GM03348 (cell line): ENCODE results near the gene NSMF.

Source experiments
- DNase-seq: peaks from one replicate; pipeline ENCODE4 v3.0.0; 2012; ENCODE audit warnings: low spot score

NSMF gene

DNA sequence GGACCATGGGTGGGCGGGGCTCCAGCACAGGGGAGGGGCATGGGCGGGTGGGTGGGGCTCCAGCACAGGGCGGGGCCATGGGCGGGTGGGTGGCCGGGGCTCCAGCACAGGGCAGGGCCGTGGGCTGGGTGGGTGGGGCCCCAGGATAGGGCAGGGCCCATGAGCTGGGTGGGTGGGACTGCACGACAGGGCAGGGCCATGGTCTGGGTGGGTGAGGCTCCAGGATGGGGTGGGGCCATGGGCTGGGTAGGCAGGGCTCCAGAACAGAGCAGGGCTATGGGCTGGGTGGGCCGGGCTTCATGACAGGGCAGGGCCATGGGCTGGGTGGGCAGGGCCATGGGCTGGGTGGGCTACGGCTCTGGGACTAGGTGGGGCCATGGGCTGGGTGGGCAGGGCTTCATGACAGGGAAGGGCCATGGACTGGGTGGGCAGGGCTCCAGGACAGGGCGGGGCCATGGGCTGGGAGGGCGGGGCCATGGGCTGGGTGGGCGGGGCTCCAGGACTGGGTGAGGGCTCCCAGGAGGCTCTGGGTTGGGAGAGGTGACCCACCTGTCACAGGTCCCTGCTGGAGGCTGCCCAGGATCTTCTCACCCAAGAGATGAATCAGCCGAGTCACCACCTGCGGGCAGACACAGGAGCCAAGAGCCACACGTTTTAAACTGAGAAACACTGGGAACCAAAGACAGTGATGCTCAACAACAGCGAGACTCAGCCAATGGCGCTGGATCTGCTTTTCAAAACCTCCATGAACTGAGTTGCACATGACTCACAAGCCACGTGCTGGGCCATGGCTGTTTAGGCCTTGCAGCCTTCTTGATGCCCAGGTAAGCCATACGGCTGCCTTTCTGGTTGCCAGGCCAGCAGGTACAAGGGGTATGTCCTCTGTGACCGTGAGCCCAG, 33.6 kb upstream of the NSMF start:
- DNase-seq = no peak

DNA sequence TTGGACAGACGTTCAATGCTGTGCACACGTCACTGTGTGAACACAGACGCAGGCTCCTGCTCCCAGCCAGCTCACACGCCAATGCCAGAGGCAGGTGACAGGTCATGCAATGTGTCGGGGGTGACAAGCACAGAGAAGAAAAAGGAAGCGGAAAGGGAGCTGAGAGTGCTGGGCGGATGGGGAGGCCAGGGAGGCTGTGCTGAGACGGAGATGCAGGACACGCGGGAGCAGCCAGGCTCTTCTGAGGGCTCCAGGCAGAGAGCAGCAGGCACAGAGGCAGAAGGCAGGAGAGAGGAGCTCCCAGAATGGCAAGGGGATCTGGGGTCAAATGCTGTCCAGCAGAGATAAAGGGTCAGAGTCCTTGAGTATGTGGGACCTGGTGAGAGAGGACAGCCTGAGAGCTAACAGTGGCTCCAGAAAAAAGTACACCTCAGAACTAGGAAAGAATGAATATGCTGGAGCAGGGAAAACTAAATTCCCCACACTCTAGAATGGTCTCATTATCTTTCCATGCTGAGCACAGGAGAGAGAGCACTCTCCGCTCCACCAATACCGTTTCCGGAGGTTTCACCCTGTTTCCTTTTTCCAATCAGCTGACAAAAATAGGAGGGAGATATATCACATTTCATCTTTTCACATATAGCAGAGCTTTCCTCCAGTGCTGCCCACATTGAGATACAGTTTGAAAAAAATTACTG, 32.8 kb upstream of the NSMF start:
- no peak for DNase-seq

DNA sequence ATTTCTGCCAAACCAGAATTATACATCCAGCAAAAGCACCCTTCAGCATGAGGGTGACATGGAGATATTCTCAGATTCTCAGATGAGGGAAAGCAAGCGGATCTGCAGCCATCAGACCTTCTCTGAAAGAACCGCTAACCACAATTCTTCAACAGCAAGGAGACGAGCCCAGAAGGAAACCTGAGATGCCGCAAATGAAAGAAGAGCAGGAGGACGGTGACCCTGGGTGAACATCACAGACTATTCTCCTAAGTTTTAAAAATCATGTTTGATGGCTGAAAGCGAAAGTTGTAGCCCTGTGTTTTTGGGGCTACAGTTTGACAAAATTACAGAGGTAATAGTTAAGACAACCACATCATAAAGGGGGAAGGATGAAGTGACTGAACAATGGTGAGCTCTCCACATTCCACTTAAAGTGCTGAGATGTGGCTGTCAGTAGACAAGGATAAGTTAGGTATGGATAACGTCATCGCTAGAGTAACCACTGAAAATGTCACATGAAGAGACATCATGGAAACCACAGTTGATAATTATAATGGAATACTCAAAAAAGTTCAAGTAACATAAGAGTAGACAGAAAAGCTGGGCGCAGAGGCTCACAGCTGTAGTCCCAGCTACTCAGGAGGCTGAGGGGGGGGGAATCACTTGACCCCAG, 31.5 kb upstream of the NSMF start:
- no peak for DNase-seq

DNA sequence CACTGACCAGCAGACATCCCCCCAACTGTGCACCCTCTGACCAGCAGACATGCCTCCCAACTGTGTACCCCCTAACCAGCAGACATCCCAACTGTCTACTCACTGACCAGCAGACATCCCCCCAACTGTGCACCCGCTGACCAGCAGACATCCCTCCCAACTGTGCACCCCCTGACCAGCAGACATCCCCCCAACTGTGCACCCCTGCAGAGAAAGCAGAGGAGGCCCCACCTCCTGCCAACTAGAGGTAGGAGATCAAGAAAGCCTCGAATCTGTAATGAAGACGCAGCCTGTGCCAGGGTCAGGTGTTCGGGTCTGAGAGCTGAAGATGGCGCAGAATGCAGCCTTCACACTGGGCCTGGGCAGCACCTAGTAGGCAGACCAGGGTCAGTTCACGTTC, 29.8 kb upstream of the NSMF start:
- no peak for DNase-seq

DNA sequence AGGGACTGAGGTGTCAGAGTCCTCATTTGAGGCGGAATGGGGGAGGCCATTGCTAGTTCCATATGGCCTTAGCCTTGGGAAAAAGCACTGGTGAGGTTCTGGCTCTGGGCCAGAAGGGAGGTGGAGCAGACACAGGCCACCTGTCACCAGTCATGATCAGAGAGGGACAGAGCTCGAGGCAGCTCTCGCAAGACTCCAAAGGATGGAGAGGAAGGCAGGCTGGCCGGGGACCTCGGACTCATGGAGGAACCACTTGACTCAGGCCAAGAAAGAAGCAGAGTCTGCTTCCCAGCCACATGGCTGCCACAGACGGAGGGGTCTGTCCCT, 29.2 kb upstream of the NSMF start:
- no peak for DNase-seq

DNA sequence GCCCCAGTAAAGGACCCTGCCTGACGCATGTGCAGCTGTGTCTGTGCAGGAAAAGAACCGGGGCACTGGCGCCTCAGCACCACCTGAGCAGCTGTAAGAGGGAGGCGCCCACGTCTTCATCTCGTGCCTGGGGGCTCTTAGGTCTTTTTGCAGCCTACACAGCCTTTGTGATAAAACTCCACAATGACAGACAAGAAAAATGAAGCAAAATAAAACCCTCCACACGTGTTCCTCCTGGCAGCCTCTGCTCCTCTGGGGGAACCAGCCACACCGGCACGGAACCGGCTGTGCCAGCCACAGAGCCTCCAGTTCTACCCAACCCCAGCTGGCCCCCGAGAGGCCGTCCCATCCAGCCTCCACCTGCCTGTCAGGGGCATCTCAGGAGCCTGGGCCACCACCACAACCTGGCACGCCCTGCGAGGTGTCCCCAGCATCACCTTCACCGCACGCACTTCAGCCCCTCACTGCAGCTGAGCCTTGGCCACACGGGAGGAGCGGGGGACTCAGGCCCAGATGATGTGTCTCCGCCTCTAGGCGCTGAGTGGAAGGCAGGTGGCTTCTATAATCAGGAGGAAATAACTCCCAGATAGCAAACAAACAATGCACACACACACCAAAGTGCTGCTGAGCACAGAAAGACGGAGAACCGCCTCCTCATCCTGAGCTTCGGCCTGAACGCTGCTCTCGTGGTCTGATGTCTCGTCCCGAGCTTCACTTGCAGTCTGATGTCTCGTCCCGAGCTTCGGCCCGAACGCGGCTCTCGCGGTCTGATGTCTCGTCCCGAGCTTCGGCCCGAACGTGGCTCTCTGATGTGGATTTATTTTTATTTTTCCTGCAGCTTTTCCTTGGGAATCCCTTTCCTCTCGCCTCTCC, 28.6 kb upstream of the NSMF start:
- DNase-seq = no peak

DNA sequence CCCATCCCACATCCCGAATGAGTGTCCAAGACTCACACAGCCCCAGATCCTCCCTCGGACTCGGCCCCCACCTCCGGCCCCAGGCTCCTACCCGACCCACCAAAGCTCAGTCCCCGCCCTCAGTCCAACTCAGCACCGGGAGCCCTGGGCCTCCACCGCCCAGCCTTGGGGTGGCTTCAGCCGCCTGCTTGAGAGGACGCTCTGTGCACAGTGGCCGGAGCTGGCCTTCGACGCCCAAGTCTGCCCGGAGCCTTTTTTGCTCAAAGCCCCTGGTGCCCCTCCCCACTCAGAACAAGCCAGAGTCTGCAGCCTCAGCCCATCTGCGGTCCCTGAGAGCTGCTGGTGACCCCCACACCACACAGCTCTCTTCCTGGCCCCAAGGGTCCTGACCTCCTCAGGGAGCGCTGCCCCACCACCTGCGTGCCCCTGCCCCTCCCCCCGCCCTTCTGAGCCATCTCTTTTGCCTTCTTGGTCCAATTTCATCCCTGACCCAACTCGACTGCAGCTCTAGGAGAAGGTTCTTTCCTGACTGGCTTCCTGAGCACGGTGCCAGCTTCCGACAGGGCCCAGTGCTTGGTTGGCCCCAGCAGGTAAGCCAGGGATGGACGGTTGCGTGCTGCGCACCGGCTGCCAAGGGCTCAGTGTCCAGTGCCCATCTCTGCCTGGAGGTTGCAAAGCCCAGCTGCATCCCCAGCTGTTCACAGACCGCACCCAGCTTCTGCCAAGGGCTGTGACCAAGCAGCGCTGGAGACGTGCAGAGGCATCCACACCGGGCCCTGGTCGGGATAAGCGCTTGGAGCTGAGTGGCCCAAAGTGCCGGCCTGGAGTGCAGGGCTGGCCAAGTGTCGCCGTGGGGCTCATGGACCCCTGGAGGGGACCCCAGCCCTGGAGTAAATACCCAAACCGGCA, 27.7 kb upstream of the NSMF start:
- DNase-seq = no peak

DNA sequence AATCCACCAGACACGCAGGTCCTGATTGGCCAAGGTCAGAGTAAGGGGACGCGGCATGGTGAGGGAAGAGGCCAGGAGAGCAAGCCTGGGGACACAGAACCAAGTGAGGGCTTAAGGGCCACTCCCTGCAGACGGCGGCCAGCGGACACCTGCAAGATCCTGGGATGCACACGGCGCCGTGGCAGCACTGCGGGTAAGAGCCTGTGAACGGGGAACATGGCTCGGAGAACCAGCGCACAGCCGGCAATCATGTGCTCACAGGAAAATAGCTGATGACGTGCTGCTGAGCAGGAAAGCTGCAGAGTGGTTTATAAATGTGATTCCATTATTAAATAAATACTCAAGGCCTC, 27.0 kb upstream of the NSMF start:
- no peak for DNase-seq

DNA sequence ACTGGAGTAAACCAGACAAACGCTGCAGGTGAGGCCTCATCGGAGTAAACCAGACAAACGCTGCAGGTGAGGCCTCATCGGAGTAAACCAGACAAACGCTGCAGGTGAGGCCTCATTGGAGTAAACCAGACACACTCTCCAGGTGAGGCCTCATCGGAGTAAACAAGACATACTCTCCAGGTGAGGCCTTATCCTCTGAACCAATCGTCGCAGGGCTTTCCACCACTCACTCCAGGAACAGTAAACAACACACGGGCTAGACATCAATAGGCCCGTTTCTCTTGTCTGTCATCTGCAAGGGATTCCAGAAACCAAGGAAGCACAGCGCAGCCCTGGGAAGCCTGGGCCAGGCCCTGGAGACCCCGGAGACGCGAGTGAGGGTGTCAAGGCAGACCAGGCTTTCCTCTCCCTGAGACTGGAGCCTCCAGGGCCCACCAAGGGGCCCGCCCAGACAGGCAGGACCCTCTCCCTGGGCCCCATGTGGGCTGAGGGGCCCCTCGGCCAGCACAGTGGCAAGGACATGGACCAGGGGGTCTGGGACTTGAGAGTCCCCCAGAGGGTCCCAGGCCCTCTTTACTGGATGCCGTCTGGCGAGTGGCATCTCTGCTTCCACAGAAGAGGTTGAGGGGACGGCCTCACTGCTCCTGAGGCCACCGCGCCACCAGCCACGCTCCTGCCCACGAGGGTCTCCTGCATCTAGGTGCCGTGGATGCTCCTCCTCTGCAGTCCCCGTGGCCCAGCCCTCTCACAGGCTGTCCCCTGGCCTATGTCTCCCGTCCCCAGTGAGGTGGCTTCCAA, 26.4 kb upstream of the NSMF start:
- DNase-seq = no peak

DNA sequence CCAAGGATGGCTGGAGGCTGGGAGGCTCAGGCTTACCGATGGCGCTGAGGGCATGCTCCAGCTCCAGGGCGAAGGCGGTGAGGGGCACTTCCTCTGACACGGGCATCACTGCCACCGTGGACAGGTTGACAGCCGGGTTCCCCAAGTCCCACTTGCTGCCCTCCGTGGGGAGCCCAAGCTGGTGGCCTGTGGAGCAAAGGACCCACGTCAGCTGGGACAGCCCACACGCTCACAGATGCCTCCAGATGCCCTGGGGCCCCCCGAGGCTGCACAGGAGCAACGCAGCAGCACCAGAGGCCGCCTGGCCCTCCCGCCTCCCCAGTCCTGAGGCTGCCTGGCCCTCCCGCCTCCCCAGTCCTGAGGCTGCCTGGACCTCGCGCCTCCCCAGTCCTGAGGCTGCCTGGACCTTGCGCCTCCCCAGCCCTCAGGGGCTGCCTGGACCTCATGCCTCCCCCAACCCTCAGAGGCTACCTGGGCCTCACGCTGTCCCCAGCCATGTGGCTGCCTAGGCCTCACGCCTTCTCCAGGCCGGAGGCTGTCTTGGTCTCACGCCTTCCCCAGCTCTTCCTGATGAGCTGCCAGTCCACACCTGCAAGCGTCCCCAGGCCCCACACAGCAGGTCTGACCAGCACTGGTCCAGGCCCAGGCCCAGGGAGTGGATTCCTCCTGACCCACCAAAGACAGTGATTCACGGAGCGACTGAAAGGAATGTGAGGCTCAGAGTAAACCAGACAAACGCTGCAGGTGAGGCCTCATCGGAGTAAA, 25.6 kb upstream of the NSMF start:
- DNase-seq = no peak

DNA sequence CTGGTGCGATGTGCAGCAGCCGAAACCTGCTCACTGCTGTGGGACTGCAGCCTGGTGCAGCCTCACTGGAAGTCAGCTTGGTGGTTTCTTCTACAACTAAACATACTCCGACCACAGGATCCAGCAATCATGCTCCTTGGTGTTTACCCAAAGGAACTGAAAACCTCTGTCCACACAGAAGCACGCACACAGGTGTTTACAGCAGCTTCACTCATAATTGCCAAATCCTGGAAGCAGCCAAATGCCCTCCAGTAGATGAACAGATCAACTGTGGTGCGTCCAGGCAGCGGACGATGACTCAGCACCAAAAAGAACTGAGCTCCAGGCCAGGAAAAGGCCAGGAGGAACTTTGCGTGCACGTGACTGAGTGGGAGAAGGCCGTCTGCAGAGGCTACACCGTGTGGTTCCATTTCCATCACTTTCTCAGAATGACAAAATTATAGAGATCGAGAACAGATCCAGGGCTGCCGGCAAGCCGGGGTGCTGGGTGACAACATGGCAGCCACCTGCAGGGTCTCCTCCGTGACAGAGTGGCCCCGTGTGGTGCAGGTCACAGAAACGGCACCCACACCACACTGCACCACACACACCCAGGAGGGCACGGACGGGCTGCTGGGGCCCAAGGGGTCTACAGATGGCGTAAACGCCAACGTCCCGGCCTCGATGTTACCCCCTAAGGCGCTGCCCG, 23.1 kb upstream of the NSMF start:
- DNase-seq = no peak

DNA sequence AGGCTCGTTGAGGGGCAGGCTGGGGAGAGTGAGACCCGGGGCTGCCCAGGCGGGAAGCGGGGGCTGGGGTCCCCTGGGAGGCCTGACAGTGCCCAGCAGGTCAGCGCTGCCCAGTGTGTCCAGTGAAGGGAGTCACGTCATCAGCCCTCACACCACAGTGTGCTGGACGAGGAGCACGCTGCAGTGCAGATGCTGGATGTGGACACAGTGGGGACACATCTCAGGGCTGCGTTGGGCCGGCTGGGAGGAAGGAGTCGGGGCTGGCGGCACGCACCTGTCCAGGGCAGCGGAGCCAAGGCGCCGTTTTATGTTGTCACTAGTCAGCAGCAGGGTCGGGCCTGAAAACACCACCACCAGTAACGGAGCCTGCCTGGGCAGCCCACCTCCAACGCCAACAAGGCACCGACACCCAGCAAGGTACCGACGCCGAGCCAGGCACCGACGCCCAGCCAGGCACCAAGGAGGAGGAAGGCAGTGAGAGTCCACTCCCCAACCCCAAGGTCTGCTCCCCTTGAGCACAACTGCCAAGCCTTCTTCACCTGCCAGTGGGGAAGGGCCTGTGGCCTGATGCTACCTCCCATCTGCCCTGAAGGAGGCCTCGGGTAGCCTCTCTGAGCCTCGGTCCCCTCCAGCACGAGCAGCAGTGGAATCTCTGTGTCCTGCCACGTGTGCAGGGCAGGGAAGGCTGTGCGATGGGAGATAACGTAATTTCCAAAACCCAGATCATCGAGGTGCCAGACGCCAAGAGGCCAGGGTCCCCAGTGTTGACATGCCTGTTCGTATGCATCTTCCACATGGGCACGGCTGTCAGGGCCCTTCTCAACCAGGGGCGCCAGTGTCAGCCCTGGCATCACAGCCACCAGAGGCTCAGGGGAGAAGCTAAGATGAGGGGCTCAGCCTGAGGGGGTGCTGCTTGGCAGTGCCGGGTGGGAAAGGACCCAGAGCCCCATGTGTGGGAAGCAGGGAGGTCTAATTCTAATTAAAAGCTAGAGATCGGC, 21.9 kb upstream of the NSMF start:
- DNase-seq = no peak

DNA sequence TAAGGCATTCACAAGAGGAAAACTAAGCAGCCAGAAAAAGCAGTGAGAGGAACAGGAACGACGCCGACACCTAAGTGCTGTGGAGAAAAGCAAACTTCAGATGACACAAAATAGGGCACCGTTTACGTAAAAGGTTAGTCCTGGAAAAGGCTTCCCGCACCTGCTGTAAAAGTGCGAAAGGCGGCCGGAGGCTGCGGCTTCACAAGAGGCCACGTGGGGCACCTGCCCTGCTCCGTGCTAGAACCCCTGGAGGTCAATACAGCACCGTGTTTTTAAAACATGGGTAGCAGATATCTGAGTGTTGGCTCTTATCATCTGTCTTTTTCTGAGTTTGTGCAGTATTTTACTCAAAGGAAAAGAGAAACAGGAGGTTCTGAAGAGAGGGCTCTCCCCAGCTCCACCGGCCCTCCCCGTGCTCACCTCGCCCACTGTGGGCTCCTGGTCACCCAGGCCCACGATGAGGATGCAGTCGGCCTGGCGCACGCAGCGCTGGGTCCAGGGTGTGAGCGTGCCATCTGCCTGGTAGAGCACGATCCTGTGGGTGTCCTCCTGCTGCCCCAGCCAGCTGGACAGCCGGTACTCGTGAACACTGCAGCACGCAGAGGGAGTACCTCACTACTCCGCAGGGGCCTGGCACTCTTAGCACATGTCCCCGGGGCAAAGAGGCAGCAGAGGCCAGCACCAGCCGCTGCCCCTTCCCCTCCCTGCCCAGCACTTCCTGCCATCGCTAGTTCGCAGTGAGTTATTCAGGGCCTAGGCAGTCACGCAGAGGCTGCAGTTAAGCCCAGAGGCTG, 21.0 kb upstream of the NSMF start:
- no peak for DNase-seq

DNA sequence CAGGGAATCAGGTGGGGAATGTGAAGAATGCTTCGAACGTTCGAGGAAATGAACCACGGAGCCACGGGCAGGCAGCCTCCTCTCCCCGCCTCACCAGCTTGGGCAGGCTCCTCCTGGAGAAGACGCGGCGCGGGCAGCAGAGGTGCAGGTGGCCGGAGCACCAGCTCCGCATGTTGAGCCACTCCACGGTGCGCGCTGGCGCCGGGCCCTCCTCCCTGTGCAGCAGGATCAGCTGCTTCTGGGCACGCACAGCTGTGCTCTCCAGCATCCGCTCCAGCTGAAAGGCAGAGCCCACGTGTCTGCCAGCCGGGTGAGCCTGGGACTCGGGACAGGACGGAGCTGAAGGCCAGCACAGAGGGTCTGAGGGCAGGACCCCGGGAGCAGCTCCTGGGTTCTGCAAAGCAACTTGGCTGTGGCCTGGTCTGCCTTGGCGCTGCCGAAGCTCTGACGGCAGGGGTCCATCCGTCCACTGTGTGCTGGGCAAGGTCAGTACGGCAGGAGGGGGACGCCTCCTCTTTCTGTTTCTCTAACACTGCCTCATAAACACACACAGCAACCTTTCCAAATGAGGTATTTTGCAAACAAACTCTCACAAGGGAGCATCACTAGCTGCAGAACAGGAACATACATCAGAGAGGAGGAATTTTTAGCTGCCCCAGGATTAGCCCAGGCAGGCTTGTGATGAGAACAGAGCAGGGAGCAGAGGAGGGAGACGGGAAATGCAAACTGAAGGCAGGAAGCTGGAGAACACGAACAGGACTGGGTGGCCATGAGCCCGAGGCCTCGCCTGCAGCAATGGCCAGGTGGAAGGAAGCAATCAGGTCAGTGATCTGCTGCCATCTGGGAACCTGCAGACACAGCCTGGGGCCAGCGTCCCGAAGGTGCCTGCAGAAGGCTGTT, 20.1 kb upstream of the NSMF start:
- DNase-seq = no peak

DNA sequence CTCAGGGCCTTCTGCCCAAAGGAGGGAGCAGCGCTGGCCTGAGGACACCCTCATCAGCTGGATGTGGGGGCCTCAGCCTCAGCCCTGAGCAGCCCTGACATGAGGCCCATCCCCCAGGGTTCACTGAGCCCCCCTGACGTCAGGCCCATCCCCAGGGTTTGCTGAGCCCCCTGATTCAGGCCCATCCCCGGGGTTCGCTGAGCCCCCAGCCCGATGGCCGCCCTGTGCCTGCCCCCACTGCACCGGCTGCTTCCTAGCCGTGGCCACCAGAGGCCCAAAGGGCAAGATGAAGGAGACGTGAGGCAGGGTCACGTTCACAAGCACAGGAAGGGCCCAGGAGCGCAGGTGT, 19.5 kb upstream of the NSMF start:
- DNase-seq = no peak
